ENCODE results near the gene MGARP. TPM values are rescaled to one million over a fixed set of nuclear protein-coding genes. Genes with fewer than 3 reads are reported as not detected.
A peak's percentile ranks its signal among the peaks of the same experiment; 100 is the strongest.

MGARP gene
- total and polyA plus RNA-seq, 9 of the 15 experiments (the other 6 are each of a cell fraction or from before 2014, with no cell fraction given), result 0.11 to 0.45 (median 0.23) TPM; not detected in 4

- no peaks in the 10 kb centered on the region for H3K27me3 ChIP-seq (ENCODE audit: control insufficient read depth in 2 of 2, insufficient read depth in 2 of 2, low read length in 2 of 2)
- in situ Hi-C loops (cut with MboI), result no loop called here
- TF ChIP-seq ZNF280A (IDR thresholded peaks at IDR 0.05; ENCODE audit: low read depth, partially characterized antibody) (no peak), MNT (conservative IDR thresholded peaks at IDR 0.05) (peak; percentile 9 to 31; a peak in 2 of 4 replicates), GABPA (tag; conservative IDR thresholded peaks at IDR 0.05; ENCODE audit: low read depth) (peak; percentile 6; the same call in 1 of the 2 replicates), MGA (IDR thresholded peaks at IDR 0.05) (0 out of 2 replicates have a peak, but pooled peaks have one; percentile 33), USF2 (CRISPR knock-in tag; IDR thresholded peaks at IDR 0.05) (no peak)
These were observed 15.9 kb upstream of the MGARP start for GRCh38 chr4:139295942-139296299.

More at GRCh38 chr4:139295942-139296299, 15.9 kb upstream of the MGARP start:
- ATAC-seq (peak; percentile 0), DNase-seq (ENCODE audit: extremely low read depth in 1 of 4, low spot score in 3 of 4) (no peak), FAIRE-seq (no peak)
- WGBS (ENCODE audit: insufficient coverage, low coverage, missing lambda C conversion rate), result 4% methylated on average over 6 of the region's 6 CpGs
- BruUV-seq (replicated peaks), result no TSS peak
- ChIA-PET CTCF (ENCODE audit: low intra/inter-chr PET ratio) (interaction anchor here (1.2 to 2.1 kb wide), 4 partner anchors 66 to 197 kb away, joined by 6 to 11 read pairs (median 10); no protein-coding TSS in a partner anchor), POLR2A (interaction anchor here (0.6 to 1.5 kb wide), 16 partner anchors 8 to 356 kb away, joined by 3 to 8 read pairs (median 4); partner anchors contain the start of genes ELF2 and RAB33B)
- peaks cover 34% of the 10 kb centered on the region for H3K36me3 ChIP-seq (ENCODE audit: control insufficient read depth, insufficient read depth, low read length)
- peaks cover 7 to 12% of the 10 kb centered on the region in 2 experiments; a peak in 4 of 5 replicates for H3K4me1 ChIP-seq (replicated peaks in 1 of 2; ENCODE audit: control insufficient read depth in 2 of 2, insufficient read depth in 2 of 2, low read length in 2 of 2)
- intact Hi-C loops (cut with micrococcal nuclease), result loop anchor here (1.0 to 5.0 kb wide), 6 partner anchors 67 to 279 kb away; partner anchors contain the start of gene NOCT
- peak overlapping the region; percentile 82 for H3K4me3 ChIP-seq
- H3K9ac ChIP-seq (ENCODE audit: insufficient read depth in 1 of 2, low read depth in 2 of 2, low read length in 2 of 2), result peak overlapping the region; percentile 96
- H3K79me2 ChIP-seq (ENCODE audit: control insufficient read depth, insufficient read depth, low read length), result peaks cover 73% of the 10 kb centered on the region
- peak overlapping the region; percentile 80 for H2AFZ ChIP-seq (ENCODE audit: low read depth, low read length)
- H3K4me2 ChIP-seq (ENCODE audit: insufficient read depth, low read length), result peak overlapping the region; percentile 91
- H3K27ac ChIP-seq (ENCODE audit: extremely low read depth, low read depth, low read length), result peak overlapping the region; percentile 90
- H4K20me1 ChIP-seq (replicated peaks; ENCODE audit: control insufficient read depth, insufficient read depth, low read length), result no peaks in the 10 kb centered on the region
- no peaks in the 10 kb centered on the region for H3K9me3 ChIP-seq (replicated peaks; ENCODE audit: control insufficient read depth, insufficient read depth, low read depth, low read length)
- H3K9me1 ChIP-seq (ENCODE audit: control insufficient read depth, insufficient read depth, low read length), result no peaks in the 10 kb centered on the region

All from K562 (cell line).